HEK293 (cell line): ENCODE data around the gene RASSF10.
A peak's percentile ranks its signal among the peaks of the same experiment; 100 is the strongest.

Experiments used
- CTCF ChIA-PET: fragments of 350-600 bp; formaldehyde crosslinking; extraction: SDS; loops from one replicate; lab custom pipeline; 2021; ENCODE audit warnings: antibody characterized with exemption; lab: Yijun Ruan, JAX
- POLR2A ChIA-PET: fragments of 300-600 bp; formaldehyde crosslinking; extraction: SDS; loops from one replicate; lab custom pipeline; 2020; ENCODE audit warnings: antibody characterized with exemption, inconsistent platforms; lab: Yijun Ruan, JAX
- H3K27ac ChIP-seq: fragments of 200-500 bp; sonication (Bioruptor generic); 2 replicates; pipeline ENCODE4 v1.5.1; 2014; ENCODE audit warnings: low read depth, low read length, control low read depth, inconsistent platforms; ENCODE audit errors: extremely low read depth
- H3K36me3 ChIP-seq, 2 experiments: fragments of 200-500 bp in 1 of 2; sonication (Bioruptor generic) in 1 of 2; 1 replicate in 1 of 2; 2 replicates in 1 of 2; pipeline ENCODE4 v1.5.1; 2014 to 2017; ENCODE audit warnings: inconsistent platforms in 2 of 2, low read length in 2 of 2; ENCODE audit not compliant: control insufficient read depth in 2 of 2, insufficient read depth in 1 of 2
- H3K4me1 ChIP-seq: fragments of 200-500 bp; sonication (Bioruptor generic); 2 replicates; pipeline ENCODE4 v1.5.1; 2014; ENCODE audit warnings: mild to moderate bottlenecking, low read length, inconsistent platforms; ENCODE audit not compliant: control insufficient read depth, insufficient read depth
- H3K4me3 ChIP-seq: 2 replicates; pipeline ENCODE4 v1.5.1; 2011; ENCODE audit warnings: low read depth, mild to moderate bottlenecking, control low read depth, low read length, moderate library complexity
- H3K9me3 ChIP-seq: fragments of 200-500 bp; sonication (Bioruptor generic); 2 replicates; pipeline ENCODE4 v1.5.1; 2014; ENCODE audit warnings: low read depth, low read length, inconsistent platforms; ENCODE audit not compliant: control insufficient read depth, insufficient read depth
- BCL11B ChIP-seq: fragments of 450-650 bp; formaldehyde crosslinking; IDR thresholded peaks from 2 replicates; pipeline ENCODE4 v1.5.1; 2016; ENCODE audit warnings: low read depth, missing biosample characterization, missing genetic modification characterization
- PRDM10 ChIP-seq: fragments of 450-650 bp; formaldehyde crosslinking; IDR thresholded peaks from 2 replicates; pipeline ENCODE4 v1.5.1; 2016; ENCODE audit warnings: missing biosample characterization, missing genetic modification characterization
- ZBTB1 ChIP-seq: fragments of 450-650 bp; formaldehyde crosslinking; IDR thresholded peaks from 2 replicates; pipeline ENCODE4 v1.5.1; 2016; ENCODE audit warnings: missing biosample characterization, missing genetic modification characterization
- ZNF114 ChIP-seq: fragments of 450-650 bp; formaldehyde crosslinking; IDR thresholded peaks from 2 replicates; pipeline ENCODE4 v1.5.0; 2017; ENCODE audit warnings: missing biosample characterization, missing genetic modification characterization
- ZNF138 ChIP-seq: fragments of 450-650 bp; formaldehyde crosslinking; IDR thresholded peaks from 2 replicates; pipeline ENCODE4 v1.5.1; 2016; ENCODE audit warnings: missing biosample characterization, missing genetic modification characterization, borderline replicate concordance
- ZNF202 ChIP-seq: fragments of 450-650 bp; formaldehyde crosslinking; IDR thresholded peaks from 2 replicates; pipeline ENCODE4 v1.5.1; 2016; ENCODE audit warnings: missing biosample characterization, missing genetic modification characterization, borderline replicate concordance
- ZNF214 ChIP-seq: fragments of 450-650 bp; formaldehyde crosslinking; IDR thresholded peaks from 2 replicates; pipeline ENCODE4 v1.5.1; 2017; ENCODE audit warnings: missing biosample characterization, mild to moderate bottlenecking, missing genetic modification characterization, borderline replicate concordance
- ZNF248 ChIP-seq: fragments of 450-650 bp; formaldehyde crosslinking; IDR thresholded peaks from 2 replicates; pipeline ENCODE4 v1.5.1; 2017; ENCODE audit warnings: missing biosample characterization, missing genetic modification characterization
- ZNF292 ChIP-seq: fragments of 450-650 bp; formaldehyde crosslinking; IDR thresholded peaks from 2 replicates; pipeline ENCODE4 v1.5.1; 2016; ENCODE audit warnings: low read depth, missing biosample characterization, missing genetic modification characterization, borderline replicate concordance
- ZNF37A ChIP-seq: fragments of 450-650 bp; IDR thresholded peaks from 2 replicates; pipeline ENCODE4 v1.5.1; 2018; ENCODE audit warnings: missing biosample characterization, missing genetic modification characterization
- ZNF530 ChIP-seq: fragments of 450-650 bp; formaldehyde crosslinking; IDR thresholded peaks from 2 replicates; pipeline ENCODE4 v1.5.1; 2016; ENCODE audit warnings: low read depth, missing biosample characterization, missing genetic modification characterization
- ZNF621 ChIP-seq: fragments of 450-650 bp; formaldehyde crosslinking; IDR thresholded peaks from 2 replicates; pipeline ENCODE4 v1.5.1; 2017; ENCODE audit warnings: missing biosample characterization, missing genetic modification characterization
- ZNF624 ChIP-seq: fragments of 450-650 bp; formaldehyde crosslinking; IDR thresholded peaks from 2 replicates; pipeline ENCODE4 v1.5.1; 2017; ENCODE audit warnings: missing biosample characterization, missing genetic modification characterization
- TF ChIP-seq, protein P1 (sequence below): fragments of 450-650 bp; formaldehyde crosslinking; IDR thresholded peaks from 2 replicates; pipeline ENCODE4 v1.5.1; 2017; ENCODE audit warnings: missing biosample characterization, missing genetic modification characterization

Gene RASSF10

DNA sequence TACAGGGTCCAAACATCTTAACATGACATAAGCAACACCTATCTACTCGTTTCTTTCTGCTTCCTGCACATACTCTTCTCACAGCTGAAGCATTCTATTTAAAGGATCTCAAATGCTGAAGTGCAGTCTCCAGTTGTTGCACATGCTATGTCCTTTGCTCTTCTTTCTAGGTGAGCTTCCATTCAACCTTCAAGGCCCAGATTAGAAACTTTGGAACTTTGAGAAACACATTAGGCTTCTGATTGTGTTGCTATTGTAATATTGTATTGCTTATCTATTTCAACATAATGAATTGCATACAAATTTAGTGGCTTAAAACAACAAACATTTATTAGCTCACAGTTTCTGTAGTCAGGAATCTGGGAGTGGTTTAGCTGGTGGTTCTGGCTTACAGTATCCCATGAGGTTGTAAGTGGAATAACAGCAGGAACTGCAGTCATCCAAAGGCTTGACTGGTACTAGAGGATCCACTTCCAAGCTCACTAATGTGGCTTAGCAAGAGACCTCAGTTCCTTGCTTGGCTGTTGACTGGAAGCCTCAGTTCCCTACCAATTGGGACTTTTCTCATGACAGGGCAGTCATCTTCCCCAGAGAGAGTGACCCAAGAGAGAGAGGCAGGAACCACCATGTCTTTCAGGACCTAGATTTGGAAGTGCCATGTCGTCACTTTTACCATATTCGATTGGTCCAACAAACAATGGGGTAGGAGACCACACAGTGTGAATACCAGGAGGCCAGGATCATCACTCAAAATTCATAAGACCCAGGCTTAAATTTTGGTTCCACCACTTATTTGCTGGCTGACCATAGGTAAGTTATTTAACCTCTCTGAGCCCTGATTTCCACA, 27.2 kb upstream of the RASSF10 start:
- H3K36me3 ChIP-seq: no peaks in the 10 kb centered on the region
- H3K4me3 ChIP-seq: no peak overlapping the region
- no peaks in the 10 kb centered on the region for H3K4me1 ChIP-seq
- TF ChIP-seq ZNF624 (tag by site-specific recombination) (no peak), ZNF621 (tag by site-specific recombination) (no peak), BCL11B (tag by site-specific recombination) (no peak), ZBTB1 (tag by site-specific recombination) (no peak), ZNF214 (tag by site-specific recombination) (no peak), ZNF292 (tag by site-specific recombination) (no peak), ZNF138 (no peak), ZNF37A (no peak)
- TF ChIP-seq, protein P1, sequence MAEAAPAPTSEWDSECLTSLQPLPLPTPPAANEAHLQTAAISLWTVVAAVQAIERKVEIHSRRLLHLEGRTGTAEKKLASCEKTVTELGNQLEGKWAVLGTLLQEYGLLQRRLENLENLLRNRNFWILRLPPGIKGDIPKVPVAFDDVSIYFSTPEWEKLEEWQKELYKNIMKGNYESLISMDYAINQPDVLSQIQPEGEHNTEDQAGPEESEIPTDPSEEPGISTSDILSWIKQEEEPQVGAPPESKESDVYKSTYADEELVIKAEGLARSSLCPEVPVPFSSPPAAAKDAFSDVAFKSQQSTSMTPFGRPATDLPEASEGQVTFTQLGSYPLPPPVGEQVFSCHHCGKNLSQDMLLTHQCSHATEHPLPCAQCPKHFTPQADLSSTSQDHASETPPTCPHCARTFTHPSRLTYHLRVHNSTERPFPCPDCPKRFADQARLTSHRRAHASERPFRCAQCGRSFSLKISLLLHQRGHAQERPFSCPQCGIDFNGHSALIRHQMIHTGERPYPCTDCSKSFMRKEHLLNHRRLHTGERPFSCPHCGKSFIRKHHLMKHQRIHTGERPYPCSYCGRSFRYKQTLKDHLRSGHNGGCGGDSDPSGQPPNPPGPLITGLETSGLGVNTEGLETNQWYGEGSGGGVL (tag by site-specific recombination): no peak
- TF ChIP-seq, all 188 proteins: peak for 0
- ChIA-PET CTCF (interaction anchor here (0.6 to 3.2 kb wide), 5 partner anchors 15 to 140 kb away, joined by 3 to 15 read pairs (median 3); no protein-coding TSS in a partner anchor), POLR2A (interaction anchor here (0.5 kb wide), 1 partner anchor 1141 kb away, joined by 3 read pairs; no protein-coding TSS in a partner anchor)
- Histone ChIP-seq H3K9me3 (no peaks in the 10 kb centered on the region), H3K27ac (no peak overlapping the region)

DNA sequence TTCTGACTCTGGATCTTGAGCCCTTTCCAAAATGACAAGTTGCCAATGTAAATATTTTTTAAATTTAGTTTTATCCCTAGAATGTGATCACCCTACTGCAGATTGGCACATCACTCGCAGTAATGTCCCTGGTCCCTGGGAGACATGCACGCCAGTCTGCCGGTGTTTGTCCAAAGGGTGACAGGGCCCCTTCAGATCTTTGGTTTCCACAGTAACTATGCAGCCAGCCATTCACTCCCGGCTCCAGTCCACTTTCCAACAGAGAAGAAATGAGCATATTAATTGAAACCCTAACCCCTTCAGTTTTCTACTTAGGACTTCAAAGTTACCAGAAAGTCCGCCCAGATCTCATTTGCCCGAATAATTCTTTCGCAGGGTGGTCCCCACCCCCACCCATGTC, 25.8 kb upstream of the RASSF10 start:
- ChIA-PET CTCF (interaction anchor here (0.7 to 3.2 kb wide), 2 partner anchors 19 to 169 kb away, joined by 3 to 15 read pairs; no protein-coding TSS in a partner anchor), POLR2A (no interaction called here)
- no peak overlapping the region for H3K27ac ChIP-seq

DNA sequence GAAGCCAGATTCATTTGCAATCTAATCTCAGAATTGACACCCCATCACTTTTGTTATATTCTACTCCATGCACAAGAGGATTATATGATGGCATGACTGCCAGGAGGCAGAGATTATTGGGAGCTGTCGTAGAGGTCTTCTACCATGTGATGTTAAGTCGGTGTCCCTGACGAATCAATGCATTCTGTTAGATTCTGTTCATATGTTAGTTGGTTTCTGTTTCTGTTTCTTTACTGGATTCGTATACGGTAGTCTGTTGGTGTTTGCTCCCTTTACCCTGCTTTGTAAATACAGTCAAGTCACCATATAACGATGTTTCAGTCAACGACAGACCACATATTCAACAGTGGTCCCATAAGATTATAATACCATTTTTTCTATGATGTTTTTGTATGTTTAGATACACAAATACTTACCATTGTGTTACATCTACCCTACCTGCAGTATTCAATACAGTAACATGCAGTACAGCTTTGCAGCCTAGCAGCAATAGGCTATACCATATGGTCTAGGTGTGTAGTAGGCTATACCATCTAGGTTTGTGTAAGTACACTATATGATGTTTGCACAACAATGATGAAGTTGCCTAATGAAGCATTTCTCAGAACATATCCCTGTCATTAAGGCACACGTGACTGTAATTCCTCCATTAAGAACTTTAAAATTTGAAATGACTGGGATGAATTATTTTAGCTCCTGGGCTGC, 22.8 kb upstream of the RASSF10 start:
- Histone ChIP-seq H3K4me3 (no peak overlapping the region), H3K4me1 (no peaks in the 10 kb centered on the region), H3K27ac (no peak overlapping the region), H3K9me3 (no peaks in the 10 kb centered on the region), H3K36me3 (no peaks in the 10 kb centered on the region)
- ChIA-PET POLR2A (no interaction called here), CTCF (interaction anchor here (0.6 to 1.3 kb wide), 2 partner anchors 22 to 51 kb away, joined by 3 to 4 read pairs; no protein-coding TSS in a partner anchor)
- 0 out of 2 replicates have a peak, but pooled peaks have one; percentile 34 for TF ChIP-seq PRDM10 (tag by site-specific recombination)
- TF ChIP-seq ZNF202 (tag by site-specific recombination): no peak

More for the DNA sequence above, 25.8 kb upstream of the RASSF10 start:
- H3K9me3 ChIP-seq: no peaks in the 10 kb centered on the region
- H3K4me1 ChIP-seq: no peaks in the 10 kb centered on the region
- no peak overlapping the region for H3K4me3 ChIP-seq
- TF ChIP-seq ZNF530 (tag by site-specific recombination) (no peak), ZNF114 (tag by site-specific recombination) (no peak), ZNF248 (tag by site-specific recombination) (no peak)
- no peaks in the 10 kb centered on the region for H3K36me3 ChIP-seq
